HUDEP-2 (cell line): ENCODE results near the gene C1orf185.
"Not testable (repeated sequence)": the region's sequence is repeated elsewhere in the genome, so short reads cannot be mapped to it uniquely, and the experiment has no call there.

Experiments used
- DNase-seq, 76 experiments: peaks; one replicate each; lab custom pipeline; 2025; ENCODE audit not compliant: unreplicated experiment in 76 of 76; lab: John Stamatoyannopoulos, UW

Gene C1orf185

DNA sequence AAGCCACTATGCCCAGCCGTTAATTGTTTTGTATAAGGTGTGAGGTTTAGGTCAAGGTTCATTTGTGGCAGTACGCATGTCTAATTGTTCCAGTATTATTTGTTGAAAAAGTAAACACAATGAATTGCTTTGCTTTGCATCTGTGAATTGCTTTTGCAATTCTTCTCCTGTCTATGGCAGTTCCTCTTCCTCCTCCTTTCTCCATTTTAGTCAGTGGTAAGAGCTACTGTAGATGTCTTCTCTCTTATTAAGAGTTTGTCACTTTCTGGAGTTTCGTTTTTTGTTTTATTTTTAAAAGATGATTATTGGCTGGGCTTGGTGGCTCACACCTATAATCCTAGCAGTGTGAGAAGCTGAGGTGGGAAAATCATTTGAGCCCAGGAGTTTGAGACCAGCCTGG, 29.2 kb downstream of the C1orf185 start:
- DNase-seq = no peak

GRCh38 chr1:51133045-51133444, 31.0 kb downstream of the C1orf185 start:
- no peak for DNase-seq

DNA sequence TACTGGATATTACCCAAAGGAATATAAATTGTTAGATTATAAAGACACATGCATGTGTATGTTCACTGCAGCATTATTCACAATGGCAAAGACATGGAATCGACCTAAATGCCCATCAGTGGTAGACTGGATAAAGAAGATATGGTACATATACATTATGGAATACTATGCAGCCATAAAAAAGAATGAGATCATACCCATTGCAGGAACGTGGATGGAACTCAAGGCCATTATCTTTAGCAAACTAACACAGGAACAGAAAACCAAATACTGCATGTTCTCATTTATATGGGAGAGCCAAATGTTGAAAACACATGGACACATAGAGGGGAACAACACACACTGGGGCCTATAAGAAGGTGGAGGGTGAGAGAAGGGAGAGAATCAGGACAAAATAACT, 35.7 kb downstream of the C1orf185 start:
- not testable (repeated sequence) for DNase-seq

- DNase-seq = no peak
Measured at GRCh38 chr1:51139474-51139873, 37.4 kb downstream of the C1orf185 start.

DNA sequence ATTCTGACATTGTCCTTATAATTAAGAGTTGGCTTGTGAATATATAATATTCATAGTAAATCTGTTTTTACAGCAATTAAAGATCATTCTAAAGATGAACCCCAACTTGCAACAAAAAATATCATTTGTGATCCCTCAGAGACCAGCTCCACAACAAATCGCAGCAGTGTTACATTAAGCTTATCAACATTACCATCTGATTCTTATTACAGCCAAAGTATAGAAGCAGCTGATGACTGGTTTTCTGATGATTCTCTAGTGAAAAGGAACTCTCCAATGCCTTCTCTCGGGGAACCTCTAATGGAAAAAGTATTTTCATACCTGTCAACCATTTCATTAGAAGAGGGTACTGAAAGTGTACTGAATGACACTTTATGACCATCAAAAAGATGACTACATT, 45.4 kb downstream of the C1orf185 start:
- DNase-seq = no peak

DNA sequence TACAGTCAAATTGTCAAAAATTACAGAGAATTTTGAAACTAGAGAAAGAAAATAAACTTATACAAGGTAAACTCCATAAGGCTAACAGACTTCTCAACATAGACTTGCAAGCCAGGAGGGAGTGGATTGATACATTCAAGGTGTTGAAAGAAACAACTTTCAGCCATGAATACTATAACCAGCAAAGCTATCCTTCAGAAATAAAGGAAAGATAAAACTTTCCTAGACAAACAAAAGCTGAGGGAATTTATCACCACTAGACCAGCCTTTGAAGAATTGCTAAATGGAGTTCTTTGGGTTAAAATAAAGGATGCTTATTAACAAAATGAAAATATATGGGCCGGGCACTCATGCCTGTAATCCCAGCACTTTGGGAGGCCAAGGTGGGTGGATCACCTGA, 52.7 kb downstream of the C1orf185 start:
- no peak for DNase-seq

DNA sequence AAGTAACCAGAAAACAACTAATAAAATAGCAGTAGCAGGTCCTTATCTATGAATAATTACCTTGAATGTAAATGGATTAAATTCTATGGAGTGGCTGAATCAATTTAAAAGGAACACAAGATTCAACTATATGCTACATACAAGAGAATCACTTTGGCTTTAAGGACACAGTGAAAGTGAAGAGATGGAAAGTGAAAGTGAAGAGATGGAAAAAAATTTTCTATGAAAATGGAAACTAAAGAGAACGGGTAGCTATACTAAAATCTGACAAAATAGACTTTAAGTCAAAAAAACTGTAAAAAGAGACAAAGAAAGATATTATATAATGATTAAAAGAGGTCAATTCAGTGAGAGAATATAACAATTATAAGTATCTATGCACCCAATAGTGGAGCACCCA, 54.7 kb downstream of the C1orf185 start:
- no peak for DNase-seq

DNA sequence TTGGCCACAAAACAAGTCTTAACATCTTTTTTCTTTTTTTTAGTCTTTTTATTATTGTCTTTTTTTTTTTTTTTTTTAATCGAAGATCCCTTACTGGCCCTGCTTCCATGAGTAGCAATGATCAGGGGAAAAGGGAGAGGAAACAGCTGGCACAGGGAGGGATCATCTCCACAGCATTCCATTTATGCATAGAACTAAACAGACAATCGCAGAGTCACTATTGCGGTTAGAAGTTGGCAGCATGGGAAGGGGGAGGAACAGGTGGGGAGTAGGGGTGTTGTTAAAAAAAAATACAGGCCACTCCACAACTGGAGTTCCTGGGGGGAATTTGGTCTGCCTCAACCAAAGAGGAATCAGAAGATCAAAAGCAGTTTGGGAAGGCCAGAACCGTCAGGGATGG, 55.4 kb downstream of the C1orf185 start:
- no peak for DNase-seq

DNA sequence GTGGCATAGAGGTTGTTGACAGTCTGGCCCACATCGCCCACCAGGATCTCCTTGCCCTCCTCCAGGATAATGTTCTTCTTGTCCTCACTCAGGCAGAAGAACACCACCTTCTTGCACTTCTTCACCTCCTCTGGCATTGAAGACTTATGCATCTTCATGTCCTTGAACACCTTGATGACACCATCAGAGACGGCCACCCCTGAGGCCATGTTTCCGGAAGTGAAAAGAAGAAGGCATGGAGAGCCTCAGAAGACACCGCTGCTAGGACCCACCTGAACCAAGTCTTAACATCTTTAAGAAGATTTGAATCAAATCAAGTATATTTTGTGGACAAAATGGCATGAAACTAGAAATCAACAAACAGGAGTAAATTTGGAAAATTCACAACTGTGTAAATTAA, 56.2 kb downstream of the C1orf185 start:
- DNase-seq = no peak

DNA sequence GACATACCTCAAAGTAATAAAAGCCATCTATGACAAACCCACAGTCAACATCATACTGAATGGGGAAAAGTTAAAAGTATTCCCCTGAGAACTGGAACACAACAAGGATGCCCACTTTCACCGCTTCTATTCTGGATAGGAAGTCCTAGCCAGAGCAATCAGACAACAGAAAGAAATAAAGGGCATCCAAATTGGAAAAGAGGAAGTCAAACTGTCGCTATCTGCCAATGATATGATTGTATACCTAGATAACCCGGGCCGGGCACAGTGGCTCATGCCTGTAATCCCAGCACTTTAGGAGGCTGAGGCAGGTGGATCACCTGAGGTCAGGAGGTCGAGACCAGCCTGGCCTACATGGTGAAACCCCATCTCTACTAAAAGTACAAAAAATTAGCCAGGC, 60.5 kb downstream of the C1orf185 start:
- DNase-seq = not testable (repeated sequence)

DNA sequence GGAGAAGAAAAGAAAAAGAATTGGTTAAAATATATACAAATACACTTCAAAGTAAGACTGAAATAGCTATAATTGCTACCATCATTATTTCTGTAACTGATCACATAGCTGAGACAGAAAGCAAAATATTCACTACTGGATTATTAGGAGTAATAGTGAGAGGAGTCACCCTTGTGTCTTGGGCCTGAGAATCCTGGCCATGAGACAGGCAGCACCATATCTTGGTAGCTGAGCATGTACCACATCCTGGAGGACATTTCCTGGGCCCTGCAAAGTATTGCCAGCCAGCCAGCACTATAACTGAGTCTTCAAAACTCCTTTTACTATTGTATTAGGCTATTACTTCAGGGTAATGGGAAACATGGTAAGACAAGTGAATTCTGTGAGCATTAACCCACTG, 63.5 kb downstream of the C1orf185 start:
- no peak for DNase-seq

GRCh38 chr1:51168266-51168845, 66.3 kb downstream of the C1orf185 start:
- DNase-seq = no peak

GRCh38 chr1:51168936-51169335, 66.9 kb downstream of the C1orf185 start:
- no peak for DNase-seq

GRCh38 chr1:51170342-51170741, 68.3 kb downstream of the C1orf185 start:
- no peak for DNase-seq

DNA sequence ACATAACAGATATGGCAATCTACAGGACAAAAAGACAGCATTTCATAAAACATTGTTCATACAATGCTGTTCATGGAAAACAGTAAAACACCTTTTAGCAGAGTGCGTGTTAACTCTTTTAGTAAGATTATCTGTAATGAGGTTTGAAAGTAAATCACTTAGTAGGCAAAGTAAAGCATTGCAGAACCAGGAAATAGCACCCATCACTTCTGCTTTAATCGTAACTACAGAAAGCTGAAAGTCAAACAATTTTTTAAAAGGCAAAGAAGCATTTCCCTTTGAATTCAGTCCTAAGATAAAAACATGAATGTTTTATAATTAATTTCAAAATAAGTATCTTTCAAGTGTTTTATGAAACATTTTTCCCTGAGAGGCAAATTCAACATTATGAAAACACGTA, 70.8 kb downstream of the C1orf185 start:
- DNase-seq = no peak

DNA sequence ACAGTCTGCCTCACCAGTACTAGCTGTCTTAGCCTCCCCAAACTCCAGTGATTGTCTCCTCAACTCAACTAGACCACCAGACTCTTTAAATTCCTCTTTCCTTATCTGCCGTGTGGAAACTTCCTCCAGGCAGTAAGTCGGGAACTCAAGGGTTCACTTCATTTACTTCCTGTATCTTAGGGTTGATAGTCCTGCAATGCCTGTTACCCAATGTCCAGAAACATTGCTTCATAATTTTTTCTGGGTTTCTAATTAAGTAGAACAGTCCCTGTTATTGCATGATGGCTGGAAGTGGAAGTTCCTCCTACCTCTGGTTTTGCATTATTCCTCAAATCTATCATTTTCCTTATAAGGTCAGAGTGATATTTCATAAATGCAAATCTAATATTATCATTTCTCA, 73.2 kb downstream of the C1orf185 start:
- no peak for DNase-seq

GRCh38 chr1:51177988-51178387, 76.0 kb downstream of the C1orf185 start:
- not testable (repeated sequence) for DNase-seq

GRCh38 chr1:51188230-51188629, 86.2 kb downstream of the C1orf185 start:
- no peak for DNase-seq

DNA sequence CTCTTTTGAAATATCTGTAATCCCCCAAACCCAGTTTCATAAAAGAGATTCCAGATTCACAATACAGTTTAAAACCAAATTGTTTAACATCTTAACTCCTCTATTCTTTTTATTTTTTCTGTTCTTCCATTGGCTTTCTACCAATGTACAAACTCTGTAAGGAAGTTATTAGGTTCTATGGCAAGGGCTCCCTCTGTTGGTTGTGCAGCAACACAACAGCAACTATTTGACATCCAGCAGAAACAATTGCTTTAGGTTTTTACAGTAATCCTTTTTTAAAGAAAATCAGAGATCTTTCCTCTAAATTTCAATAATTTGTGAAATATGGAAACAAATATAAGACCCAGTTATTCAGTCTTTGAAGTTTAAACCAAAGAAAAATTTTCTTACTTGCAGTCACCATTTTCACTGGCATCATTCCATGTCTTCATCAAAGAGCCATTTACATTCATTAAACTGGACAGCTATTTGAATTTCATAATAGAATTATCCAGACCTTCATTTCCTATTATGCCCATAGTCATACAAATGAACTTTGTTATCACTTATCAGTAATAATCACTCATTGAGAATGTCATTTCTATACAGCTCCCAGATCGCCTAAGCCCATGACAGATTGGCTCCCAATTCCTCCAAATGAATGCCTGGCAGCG, 87.5 kb downstream of the C1orf185 start:
- DNase-seq = peak in 28 of 76 experiments; percentile 2 to 62 (median 28)

- no peak for DNase-seq
Measured at GRCh38 chr1:51190961-51191360, 88.9 kb downstream of the C1orf185 start.

DNA sequence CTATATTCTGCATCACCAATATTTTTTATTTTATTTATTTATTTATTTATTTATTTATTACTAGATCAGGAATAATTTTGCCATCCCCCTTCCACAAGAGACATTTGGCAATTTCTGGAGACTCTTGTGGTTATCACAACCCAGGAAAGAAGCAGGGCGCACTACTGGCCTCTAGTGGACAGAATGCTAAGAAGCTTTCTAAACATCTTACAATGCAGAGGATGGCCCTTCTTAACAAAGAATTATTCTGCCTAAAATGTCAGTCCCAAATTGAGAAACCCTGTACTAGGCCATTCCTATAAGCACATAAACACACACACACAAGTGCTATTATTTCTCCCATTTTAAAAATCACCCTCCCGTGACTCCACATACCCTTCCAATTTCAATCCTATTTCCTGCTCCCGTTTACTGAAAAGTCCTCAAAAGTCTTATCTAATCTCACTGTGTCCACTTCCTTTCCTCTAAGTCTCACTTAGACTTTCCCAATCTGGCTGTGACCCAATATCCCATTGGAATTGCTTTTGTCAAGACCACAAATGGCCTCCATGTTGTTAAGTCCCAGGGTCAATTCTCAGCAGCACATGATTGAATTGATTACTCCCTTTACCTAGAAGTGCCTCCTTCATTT, 90.3 kb downstream of the C1orf185 start:
- DNase-seq = peak in 55 of 76 experiments; percentile 2 to 69 (median 35)

GRCh38 chr1:51193564-51193963, 91.5 kb downstream of the C1orf185 start:
- DNase-seq = no peak
